Raji (cell line): Measurements from ENCODE around the gene RBM15.

Experiments
- POLR2A ChIP-seq: IDR thresholded peaks from 2 replicates; pipeline ENCODE4 v1.6.1; 2011; ENCODE audit warnings: low read depth, low read length, control low read depth; ENCODE audit not compliant: insufficient read depth

Gene RBM15

DNA sequence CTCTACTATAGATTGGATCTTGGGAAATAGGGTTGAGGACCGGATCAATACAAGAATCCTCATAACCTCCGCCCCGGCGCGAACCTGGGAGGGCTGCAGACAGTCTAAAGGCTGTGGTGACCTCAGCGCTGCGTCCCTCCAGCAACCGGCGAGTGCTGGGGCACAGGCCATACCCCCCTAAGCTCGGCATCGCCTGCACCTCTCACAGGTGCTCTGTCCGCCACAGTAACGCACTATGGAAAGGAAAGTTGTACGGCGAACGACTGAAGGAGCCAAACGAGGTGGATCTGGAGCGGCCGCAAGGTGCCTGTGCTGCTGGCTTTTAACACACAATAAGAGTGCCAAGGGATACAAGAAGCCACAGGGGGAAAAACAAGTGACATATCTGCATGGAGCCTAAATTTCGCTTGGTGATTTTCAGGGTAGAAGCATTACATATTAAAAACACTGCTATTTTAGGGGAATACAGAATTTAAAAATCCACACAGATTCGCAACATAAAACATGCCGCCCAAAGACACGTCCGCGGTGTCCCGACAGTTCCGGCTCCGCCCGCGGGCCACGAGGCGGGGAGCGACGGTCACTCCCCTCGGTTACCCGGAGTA is 1.4 kb upstream of the RBM15 start:
- TF ChIP-seq POLR2A, result no peak; the same call in 1 of the 2 replicates

DNA sequence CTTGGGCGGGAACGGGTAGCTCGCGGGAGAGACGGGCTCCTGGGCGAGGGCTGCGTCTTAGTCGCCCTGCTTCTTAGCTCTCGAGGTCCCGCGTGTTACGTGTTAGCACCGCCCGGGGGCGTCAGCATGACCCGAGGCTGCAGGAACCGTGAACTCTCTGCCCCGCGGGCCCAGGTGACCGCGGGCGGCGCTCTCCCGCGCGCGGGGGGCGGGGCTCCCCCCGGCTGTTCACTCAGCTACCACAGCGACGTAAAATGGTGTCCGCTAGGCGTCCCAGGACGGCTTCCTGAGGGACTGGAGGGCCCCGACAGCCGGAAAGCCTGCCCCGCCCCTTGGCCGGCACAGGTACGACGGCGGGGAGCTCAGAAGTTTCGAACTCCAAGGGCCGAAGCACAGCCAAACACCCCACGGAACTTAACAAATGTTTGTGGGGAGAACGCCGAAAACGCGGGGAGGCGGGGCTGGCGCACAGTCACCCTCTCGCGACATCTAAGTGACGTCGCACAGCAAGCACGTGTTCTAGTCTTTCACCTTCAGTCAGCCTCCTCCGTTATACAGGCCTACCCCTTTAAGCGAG is 780 bp upstream of the RBM15 start:
- peak; percentile 73 for TF ChIP-seq POLR2A

- peak; percentile 77 for TF ChIP-seq POLR2A
These were observed 430 bp downstream of the RBM15 start for GRCh38 chr1:110339407-110340206.

DNA sequence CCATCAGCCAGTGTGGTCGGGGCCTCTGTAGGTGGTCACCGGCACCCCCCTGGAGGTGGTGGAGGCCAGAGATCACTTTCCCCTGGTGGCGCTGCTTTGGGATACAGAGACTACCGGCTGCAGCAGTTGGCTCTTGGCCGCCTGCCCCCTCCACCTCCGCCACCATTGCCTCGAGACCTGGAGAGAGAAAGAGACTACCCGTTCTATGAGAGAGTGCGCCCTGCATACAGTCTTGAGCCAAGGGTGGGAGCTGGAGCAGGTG is 961 bp downstream of the RBM15 start:
- no peak for TF ChIP-seq POLR2A

DNA sequence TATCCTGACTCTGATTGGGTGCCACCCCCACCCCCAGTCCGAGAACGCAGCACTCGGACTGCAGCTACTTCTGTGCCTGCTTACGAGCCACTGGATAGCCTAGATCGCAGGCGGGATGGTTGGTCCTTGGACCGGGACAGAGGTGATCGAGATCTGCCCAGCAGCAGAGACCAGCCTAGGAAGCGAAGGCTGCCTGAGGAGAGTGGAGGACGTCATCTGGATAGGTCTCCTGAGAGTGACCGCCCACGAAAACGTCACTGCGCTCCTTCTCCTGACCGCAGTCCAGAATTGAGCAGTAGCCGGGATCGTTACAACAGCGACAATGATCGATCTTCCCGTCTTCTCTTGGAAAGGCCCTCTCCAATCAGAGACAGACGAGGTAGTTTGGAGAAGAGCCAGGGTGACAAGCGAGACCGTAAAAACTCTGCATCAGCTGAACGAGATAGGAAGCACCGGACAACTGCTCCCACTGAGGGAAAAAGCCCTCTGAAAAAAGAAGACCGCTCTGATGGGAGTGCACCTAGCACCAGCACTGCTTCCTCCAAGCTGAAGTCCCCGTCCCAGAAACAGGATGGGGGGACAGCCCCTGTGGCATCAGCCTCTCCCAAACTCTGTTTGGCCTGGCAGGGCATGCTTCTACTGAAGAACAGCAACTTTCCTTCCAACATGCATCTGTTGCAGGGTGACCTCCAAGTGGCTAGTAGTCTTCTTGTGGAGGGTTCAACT is 2.1 kb downstream of the RBM15 start:
- TF ChIP-seq POLR2A, result no peak

GRCh38 chr1:110341872-110342331 is 2.7 kb downstream of the RBM15 start:
- no peak for TF ChIP-seq POLR2A

DNA sequence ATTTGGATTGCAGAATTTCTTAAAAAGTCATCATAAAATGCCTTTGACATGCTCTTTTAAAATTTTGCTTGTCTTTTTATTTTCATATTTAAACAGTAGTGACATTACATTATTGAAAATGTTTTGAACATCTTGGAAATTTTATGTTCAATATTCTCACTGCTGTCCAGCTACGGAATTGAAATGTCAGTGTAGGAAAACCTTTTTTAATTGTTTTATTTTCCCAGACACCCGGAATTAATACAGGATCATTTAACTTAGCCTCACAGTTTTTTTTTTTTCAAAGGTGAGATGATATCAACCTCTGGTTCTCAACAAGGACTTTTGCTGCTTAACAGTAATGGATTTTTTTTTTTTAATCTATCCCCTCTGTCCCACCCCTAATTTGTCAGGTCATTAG is 4.1 kb downstream of the RBM15 start:
- no peak for TF ChIP-seq POLR2A

DNA sequence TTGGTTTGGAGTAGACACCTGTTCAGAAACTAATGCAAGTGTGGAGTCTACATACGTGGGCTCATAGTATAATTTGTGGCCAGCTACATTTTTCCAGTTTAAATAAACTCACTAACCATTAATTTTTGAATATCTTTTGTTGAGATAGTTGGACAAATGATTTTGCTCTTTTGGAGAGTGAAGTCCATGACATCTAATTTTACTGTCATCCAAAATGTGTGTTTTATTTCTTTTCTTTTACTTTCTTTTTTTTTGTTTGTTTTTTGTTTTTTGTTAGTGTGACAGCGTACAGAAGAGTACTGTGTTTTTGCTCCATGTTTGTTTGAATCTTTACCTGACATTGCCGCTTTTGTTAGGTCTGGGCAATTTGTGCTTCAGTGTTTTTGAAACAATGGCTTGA is 5.0 kb downstream of the RBM15 start:
- no peak for TF ChIP-seq POLR2A

- TF ChIP-seq POLR2A, result no peak
These were observed 6.3 kb downstream of the RBM15 start for GRCh38 chr1:110345480-110345879.

- TF ChIP-seq POLR2A, result no peak
These were observed 7.5 kb downstream of the RBM15 start for GRCh38 chr1:110346690-110347089.

DNA sequence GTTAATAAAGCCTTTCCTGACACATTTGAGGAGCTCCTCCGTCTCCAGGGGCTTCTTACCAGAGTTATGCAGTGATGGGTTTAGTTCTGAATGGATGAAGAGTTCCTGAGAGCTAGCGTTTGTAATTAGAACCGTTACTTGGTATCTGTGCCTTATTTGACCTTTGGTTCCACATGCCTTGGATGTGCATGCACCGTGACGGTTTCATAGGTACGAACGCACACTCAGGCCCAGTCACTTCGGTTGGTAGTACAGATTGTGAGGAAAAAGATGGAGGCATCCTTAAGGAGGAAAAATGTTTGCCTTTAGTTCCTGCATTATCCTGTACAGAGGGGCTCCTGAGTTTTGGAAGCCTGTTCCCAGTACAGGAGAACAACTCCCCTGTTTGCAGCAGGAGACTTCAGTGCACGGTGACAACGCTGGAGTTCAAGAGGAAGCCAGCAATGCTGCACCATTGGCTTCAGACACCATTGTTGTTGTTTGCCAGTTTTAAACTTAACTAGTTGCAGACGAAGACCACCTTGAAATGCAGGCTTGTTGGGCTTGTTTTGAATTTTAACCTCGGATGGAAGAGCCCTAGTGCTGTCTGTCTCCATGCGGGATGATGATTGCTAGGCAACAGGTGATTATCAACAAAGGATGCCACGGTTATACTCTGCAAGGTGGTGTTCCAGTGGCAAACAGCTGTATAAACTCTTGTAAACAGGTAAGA is 8.2 kb downstream of the RBM15 start:
- no peak for TF ChIP-seq POLR2A

GRCh38 chr1:110348050-110348449 is 8.9 kb downstream of the RBM15 start:
- TF ChIP-seq POLR2A, result no peak

- no peak for TF ChIP-seq POLR2A
These were observed 9.6 kb downstream of the RBM15 start for GRCh38 chr1:110348771-110349170.

DNA sequence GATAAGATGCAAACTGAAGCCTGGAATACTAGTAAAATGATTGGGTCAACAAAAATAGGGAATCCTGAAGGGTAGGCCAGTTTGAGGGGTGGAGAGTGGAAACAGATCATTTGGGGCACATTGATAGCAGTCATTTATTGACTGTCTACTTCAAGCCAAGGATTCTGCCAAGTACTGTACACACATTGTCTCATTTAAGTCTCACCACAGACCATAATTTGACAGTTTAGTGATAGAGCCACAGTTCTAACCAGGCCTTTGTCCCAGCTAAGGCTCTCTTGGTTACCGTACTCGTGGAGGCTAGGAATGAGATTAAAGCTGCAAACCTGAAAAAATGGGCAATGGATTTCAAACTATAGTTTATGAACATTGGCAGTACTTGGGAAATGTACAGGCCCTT is 11.2 kb downstream of the RBM15 start:
- no peak for TF ChIP-seq POLR2A

DNA sequence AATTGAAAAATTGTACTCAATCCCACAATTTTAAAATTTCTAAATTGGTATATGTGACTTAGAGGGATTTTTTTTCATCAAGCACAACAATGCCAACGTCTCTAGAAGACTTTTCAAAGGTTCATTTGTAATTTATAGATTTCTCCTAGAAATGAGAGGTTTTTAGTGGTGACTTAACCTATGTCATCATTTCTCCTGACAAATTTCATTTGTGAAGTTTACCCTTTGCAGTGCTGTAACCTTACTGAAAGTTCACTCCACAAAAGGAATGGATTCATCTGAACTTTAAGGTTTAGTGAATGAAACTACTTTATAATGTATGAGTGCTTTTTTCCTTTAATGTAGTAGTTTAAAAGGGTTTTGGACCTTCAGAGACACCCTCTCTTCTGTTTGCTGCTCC is 16.1 kb downstream of the RBM15 start:
- TF ChIP-seq POLR2A, result no peak
